ENCODE data around the gene FN1.

FN1 gene

DNA sequence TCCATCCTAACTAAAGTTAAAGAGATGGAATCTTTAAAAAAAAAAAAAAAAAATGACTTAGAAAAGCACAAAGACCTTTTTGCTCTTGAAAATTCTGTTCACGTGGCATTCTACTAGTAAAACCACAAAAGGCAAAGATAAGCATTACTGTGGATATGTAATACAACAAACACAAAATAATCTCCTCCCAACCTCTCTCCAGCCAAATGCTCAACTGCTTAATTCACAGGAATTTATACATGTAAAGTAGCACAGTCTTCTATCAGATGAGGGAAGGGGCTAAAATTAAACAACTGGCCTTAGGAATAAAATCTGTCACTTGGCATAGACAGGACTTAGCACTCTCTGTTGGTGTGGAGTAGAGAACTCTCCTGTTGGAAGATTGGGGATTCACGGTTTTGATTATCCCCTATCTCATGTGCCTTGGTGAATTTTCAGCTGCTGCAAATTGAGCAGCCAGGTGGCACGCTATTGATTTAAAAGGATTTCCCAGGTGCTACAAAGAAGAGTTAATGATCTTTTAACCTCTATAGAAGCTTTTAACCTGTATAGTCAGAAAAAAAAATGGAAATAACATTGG is 66.6 kb downstream of the FN1 start:
- TF ChIP-seq, protein P1, sequence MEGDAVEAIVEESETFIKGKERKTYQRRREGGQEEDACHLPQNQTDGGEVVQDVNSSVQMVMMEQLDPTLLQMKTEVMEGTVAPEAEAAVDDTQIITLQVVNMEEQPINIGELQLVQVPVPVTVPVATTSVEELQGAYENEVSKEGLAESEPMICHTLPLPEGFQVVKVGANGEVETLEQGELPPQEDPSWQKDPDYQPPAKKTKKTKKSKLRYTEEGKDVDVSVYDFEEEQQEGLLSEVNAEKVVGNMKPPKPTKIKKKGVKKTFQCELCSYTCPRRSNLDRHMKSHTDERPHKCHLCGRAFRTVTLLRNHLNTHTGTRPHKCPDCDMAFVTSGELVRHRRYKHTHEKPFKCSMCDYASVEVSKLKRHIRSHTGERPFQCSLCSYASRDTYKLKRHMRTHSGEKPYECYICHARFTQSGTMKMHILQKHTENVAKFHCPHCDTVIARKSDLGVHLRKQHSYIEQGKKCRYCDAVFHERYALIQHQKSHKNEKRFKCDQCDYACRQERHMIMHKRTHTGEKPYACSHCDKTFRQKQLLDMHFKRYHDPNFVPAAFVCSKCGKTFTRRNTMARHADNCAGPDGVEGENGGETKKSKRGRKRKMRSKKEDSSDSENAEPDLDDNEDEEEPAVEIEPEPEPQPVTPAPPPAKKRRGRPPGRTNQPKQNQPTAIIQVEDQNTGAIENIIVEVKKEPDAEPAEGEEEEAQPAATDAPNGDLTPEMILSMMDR (IDR thresholded peaks at IDR 0.05; ENCODE audit: insufficient read depth, low read length, missing control alignments), result no peak
- ChIA-PET POLR2A (no interaction called here), CTCF (no interaction called here)
- no peak overlapping the region for H3K4me3 ChIP-seq (ENCODE audit: low read depth, low read length)
- no peak for DNase-seq (ENCODE audit: low read depth, low spot score)

DNA sequence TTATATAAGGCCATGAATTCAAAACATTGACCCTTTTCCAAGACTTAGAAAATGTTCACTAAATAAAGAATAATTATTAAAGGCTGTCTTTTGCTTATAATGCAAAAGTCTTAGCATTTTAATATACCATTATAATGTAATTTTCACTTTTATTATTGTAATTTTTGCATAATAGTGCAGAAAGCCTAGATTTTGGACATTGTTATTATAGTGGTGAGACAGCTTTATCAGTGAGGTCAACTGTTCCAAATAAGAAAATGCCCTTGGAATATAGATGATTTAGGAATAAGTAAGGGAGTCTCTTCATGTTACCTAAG is 67.4 kb downstream of the FN1 start:
- TF ChIP-seq, protein P1 (IDR thresholded peaks at IDR 0.05; ENCODE audit: insufficient read depth, low read length, missing control alignments), result no peak
- ChIA-PET CTCF (no interaction called here), POLR2A (no interaction called here)
- H3K4me3 ChIP-seq (ENCODE audit: low read depth, low read length), result no peak overlapping the region
- DNase-seq (ENCODE audit: low read depth, low spot score), result no peak

DNA sequence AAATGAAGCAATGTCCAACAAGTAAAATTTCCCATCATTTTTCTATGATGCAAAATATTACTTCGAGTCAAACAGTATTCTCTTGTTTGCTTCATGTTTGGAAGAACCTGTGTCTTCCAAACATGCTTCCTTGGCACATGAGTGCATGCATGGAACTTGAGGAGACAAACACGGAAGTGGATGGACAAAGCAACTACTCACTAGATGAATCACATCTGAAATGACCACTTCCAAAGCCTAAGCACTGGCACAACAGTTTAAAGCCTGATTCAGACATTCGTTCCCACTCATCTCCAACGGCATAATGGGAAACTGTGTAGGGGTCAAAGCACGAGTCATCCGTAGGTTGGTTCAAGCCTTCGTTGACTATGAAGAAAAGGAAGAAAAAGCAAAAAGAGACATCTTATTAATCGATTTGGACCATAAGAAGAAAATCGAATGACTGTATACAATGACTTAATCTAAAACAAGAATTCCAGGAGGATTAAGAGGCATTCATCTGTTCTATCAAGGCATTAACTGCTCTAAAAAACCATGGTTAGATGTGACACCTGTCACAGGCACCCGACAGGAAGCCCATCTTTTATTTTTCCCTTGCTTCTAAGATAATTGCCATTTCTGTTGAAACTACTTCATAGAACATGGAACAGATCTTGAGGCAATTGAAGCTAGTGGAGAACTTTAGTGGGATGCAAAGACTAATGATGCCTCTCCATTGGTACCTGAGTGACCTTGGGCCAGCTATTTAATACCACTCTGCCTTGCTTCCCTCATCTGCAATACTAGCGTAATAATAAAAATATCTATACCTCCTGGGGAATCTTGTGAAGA is 68.0 kb downstream of the FN1 start:
- TF ChIP-seq, protein P1 (IDR thresholded peaks at IDR 0.05; ENCODE audit: insufficient read depth, low read length, missing control alignments), result no peak
- H3K4me3 ChIP-seq (ENCODE audit: low read depth, low read length), result no peak overlapping the region
- CTCF ChIA-PET, result no interaction called here
- DNase-seq (ENCODE audit: low read depth, low spot score), result no peak
- POLR2A ChIA-PET, result no interaction called here

DNA sequence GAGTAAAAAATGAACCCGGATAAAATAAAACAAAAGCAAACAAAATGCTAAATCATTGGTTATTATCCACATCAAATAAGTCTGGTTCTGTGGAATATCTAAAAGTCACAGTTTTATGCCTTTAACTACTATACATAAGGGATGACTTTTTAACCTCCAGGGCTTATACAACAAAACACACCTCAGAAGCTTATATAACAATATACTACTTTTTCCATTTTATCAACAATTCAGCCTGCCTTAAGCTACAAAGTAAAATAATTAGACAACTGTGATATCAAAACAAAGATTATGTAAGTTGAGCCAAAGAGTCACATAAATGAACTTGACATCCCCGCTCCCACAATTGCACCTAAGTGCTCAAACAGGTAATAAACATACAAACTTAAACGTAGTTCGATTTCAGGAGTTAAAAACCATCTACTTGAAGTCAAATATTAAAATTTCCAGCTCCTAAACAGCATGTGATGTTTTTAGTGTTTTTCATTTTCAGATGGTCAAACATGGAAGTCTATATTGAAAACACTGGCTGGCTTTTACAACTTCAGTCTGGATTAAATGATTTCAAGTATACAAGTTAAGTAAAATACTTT is 69.3 kb downstream of the FN1 start:
- ChIA-PET CTCF (no interaction called here), POLR2A (interaction anchor here (0.6 kb wide), 1 partner anchor 10 kb away, joined by 6 read pairs; no protein-coding TSS in a partner anchor)
- TF ChIP-seq, protein P1 (IDR thresholded peaks at IDR 0.05; ENCODE audit: insufficient read depth, low read length, missing control alignments), result no peak
- H3K4me3 ChIP-seq (ENCODE audit: low read depth, low read length), result no peak overlapping the region
- DNase-seq (ENCODE audit: low read depth, low spot score), result no peak

DNA sequence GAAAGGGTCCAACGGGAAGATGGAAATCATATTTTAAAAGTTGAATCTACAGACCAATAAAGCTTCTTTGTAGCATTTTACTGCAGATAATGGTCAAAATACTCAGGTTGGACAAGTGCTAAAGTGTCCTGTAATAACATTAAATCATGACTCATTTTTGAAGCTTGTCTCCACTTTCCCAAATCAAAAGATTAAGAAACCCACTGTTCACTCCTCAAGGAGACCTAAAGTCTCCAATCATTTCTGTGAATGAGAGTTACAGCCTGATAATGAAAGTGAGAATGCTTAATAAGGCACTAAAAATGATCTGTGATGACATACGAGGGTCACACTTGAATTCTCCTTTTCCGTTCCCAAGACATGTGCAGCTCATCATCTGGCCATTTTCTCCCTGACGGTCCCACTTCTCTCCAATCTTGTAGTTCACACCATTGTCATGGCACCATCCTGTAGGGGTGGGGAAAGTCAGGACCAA is 70.6 kb downstream of the FN1 start:
- TF ChIP-seq, protein P1 (IDR thresholded peaks at IDR 0.05; ENCODE audit: insufficient read depth, low read length, missing control alignments), result no peak
- no peak for DNase-seq (ENCODE audit: low read depth, low spot score)
- no peak overlapping the region for H3K4me3 ChIP-seq (ENCODE audit: low read depth, low read length)
- POLR2A ChIA-PET, result interaction anchor here (0.6 kb wide), 1 partner anchor 232 kb away, joined by 6 read pairs; no protein-coding TSS in a partner anchor
- CTCF ChIA-PET, result no interaction called here

All from AG04449 (cell line).